ENCODE results near the gene LMTK2.
A peak's percentile ranks its signal among the peaks of the same experiment; 100 is the strongest.

Gene LMTK2

GRCh38 chr7:98138672-98139071 lies 32.0 kb downstream of the LMTK2 start:
- no peak for DNase-seq

GRCh38 chr7:98142658-98143057 lies 36.0 kb downstream of the LMTK2 start:
- no peak for DNase-seq

GRCh38 chr7:98148607-98149006 lies 41.9 kb downstream of the LMTK2 start:
- DNase-seq: no peak

DNA sequence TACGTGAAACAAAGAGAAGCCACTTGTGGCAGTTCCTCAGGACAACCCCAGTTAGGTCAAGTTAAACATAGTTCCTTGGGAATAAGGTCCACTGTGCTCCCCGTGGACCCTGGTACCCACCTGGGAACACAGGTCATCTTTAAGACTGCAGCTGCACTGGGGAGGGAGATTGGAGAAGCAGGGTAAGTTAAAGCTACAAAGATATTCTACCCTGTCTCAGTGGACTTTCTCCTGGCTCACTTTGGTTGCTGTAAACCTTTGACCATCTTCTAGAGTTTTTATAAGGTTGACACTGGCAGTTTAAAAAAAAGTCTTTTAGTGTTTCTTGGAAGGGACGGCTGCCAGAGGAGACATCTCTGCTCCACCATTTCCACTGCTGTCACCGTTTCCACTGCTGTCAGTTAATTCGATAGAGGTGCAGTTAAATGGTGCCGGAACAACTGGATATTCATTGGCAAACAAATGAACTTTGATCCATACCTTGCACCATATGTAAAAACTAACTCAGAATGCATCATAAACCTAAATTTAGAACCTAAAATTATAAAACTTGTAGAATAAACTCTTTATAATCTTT lies 42.5 kb downstream of the LMTK2 start:
- DNase-seq: no peak

- DNase-seq: no peak
These were observed 45.2 kb downstream of the LMTK2 start for GRCh38 chr7:98151884-98152283.

GRCh38 chr7:98156700-98157099 lies 50.0 kb downstream of the LMTK2 start:
- no peak for DNase-seq

- no peak for DNase-seq
These were observed 51.1 kb downstream of the LMTK2 start for GRCh38 chr7:98157761-98158160.

DNA sequence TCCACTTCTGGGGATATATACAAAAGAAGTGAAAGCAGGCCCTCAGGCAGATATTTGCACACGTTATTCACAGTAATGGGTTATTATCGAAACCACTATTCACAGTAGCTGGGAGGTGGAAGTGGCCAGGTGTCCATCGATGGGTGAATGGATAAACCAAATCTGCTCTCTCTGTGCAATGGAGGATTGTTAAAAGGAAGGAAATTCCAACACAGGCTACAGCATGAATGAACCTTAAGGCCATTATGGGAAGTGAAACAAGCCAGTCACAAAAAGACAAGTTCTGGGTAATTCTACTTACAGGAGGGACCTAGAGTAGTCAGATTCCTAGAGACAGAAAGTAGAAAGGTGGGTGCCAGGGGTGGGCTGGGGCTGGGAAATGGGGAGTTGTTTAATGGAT lies 56.1 kb downstream of the LMTK2 start:
- DNase-seq: no peak

DNA sequence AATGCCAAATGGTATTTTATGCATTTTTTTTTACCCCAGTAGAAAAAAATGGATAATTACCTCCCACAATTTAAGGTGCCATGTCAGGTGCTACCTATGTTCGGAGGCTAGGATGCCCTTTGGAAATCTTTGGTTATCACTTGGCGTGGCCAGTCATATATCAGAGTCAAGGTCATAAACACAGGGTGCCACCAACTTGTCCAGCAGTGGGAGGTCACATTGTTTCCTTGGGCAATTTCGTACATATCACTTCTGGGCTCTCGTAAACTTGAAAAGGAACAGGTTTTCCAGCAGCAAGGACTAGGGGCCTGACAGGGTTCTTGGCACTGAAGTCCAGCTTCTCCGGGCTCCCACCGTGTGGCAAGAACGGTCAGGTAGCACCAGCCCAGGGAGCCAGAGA lies 56.6 kb downstream of the LMTK2 start:
- no peak for DNase-seq

- no peak for DNase-seq
These were observed 57.2 kb downstream of the LMTK2 start for GRCh38 chr7:98163704-98164494.

DNA sequence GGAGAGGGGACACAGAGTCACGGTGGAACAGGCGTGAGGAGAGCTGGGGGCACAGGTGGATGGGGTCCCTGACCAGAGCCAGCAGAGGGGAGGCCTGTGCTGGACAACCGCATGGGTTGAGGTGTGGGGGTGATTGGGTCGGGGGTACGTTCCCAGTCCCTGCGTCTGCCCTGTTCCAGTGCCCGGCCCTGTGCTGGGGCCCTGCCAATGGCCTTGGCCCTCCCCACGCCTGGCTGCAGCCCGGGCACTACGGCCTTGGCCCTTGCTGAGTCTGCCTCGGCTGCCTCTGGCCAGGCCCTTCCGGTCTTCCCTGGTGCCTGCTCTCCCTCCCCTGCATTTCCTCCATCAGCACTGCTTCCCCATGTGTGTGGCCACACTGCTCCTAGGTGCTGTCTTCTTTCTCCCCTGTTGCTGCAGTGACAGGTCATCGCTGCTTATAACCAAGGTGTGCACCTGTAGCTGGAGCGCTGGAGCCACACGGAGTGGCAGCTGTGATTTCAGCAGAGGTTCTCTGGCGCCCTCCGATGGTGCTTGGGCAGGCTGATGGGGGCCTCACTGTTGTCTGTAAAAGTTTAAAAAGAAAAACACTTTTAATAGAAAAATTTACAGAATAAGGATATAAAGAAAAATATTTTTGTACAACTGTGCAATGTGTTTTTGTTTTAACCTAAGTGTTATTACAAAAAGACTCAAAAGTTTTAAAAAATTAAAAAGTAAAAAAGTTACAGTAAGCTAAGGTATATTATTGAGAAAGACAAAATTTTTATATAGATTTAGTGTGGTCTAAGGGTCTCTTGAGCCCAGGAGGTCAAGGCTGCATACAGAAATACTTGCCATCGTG lies 59.4 kb downstream of the LMTK2 start:
- peak; percentile 69 to 72 for DNase-seq

GRCh38 chr7:98166668-98166970 lies 60.0 kb downstream of the LMTK2 start:
- no peak for DNase-seq

GRCh38 chr7:98167653-98168052 lies 61.0 kb downstream of the LMTK2 start:
- DNase-seq: no peak

- peak; percentile 63 to 64 for DNase-seq
These were observed 61.7 kb downstream of the LMTK2 start for GRCh38 chr7:98168181-98168903.

DNA sequence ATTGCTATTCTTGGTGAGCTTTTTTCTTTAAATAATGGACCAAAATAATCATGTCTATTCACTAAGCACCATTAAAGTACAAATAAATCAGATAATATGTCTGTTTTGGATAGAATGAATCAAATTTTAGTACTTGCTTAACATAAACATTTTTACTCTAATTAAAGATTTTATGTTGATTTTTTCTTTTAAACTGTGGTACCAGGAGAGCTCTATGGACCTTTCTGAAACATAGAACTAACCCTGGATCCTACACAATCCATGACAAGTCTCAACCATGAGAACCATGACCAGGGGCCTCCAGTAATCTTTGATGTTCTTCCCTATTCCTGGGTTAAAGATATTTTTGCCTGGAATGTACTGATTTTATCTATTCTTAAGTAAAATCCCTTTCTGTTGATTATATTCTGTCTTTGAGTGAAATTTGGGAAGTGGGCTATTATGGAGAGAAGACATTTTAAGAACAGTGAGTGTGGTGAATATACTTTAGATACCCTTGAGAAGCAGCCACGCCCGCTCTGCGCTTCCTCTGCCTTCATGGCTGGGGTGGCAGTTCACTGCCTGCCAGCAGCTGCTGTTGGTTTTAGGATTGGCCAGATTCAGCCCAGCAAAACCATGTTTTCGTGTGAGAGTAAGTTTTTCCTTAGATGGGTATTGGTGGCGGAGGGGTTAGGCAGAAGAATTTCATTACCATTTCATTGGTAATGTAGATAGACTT lies 62.4 kb downstream of the LMTK2 start:
- no peak for DNase-seq

GRCh38 chr7:98170966-98171365 lies 64.3 kb downstream of the LMTK2 start:
- DNase-seq: no peak

- no peak for DNase-seq
These were observed 64.8 kb downstream of the LMTK2 start for GRCh38 chr7:98171449-98171848.

DNA sequence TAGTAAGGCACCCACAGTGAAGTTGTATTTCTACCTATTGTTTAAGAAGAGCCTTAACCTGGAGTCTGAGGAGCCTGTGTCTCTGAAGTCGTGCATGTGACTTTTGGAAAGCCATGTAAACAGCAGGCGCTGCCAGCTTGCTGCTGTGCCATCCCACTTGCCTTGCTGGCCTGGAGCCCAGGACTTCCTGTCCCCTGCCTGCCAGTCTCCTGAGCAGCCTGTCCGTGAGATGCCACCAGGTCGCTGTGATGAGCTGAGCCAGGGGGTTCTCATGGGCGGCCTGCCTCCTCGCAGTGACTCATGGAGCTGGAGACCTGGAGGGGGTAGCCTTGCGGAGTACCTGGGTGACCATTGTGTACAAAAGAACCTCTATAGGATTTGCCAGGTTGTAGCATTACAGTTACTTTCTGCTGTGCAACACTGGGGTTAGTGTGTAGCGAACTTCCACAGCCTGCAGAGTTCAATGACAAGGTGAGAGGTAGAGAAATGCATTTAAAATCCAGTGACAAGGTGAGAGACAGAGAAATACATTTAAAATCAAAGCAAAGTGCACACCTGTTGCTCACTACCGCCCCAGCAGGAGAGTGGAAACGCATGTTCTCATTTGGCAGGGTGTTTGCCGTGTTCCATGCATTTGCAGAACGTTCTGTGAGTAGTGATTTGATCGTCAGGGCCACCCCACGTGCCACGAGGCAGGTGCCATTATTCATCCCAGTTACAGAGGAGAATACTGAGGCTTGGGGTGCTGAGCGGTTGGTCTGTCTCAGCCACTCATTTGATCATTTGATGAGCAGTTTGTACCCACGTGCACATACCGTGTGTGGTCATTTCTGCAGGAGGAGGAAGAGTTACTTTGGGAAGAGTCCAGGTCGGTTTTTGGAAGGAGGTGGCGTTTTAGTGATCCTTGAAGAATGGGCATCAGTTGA lies 67.9 kb downstream of the LMTK2 start:
- no peak for DNase-seq

DNA sequence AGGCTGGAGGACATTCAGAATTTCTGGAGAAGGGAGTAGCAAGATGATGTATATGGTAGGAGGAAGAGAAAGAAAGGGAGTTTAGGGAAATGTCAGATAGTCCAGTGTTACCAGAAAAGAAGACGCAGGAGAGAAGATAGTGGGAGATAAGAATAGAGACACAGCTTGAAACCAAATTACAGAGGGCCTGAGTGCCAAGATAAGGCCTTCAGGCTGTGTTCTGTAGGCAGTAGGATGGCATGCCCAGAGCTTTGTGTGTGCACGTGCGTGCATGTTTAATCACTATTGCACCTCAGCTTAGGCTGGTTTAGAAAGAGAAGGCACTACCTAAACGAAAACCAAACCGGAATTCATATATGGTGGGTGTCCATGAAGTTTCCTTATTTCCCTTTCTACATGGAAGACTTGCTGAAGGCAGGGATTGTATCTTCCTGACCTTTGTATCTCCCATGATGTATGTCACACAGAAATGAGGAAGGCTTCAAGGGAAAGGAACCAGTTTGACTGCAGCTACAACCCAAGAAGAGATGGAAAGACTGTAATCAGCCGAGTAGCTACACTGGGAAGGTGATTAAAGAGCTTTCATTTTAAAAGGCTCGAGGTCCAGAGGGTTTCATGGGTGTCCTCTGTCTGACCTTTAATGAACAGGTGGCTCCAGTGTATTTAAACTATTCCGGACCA lies 68.7 kb downstream of the LMTK2 start:
- no peak for DNase-seq

DNA sequence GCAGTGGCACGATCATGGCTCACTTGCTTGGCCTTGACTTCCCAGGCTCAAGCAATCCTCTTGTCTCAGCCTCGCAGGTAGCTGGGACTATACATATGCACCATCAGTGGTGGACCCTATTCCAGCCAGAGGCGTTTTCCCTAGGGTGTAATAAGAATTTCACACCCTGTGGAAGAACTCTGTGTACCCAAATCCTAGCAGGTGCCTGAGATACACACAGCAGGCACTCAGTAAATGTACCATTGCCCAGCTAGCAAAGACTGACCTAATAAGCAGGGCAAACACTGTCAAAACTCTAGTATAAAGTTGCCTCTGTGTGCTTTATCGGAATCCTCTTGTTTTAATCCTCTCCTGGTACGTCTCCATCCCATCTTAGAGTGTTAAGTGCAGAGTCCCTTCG lies 70.9 kb downstream of the LMTK2 start:
- DNase-seq: no peak

- no peak for DNase-seq
These were observed 71.7 kb downstream of the LMTK2 start for GRCh38 chr7:98178321-98178720.
